Loucy (cell line): ENCODE data around the gene SCYGR3.

Source experiments
- CTCF ChIP-seq: fragments of 200-600 bp; sonication (generic); conservative IDR thresholded peaks from 2 replicates; pipeline ENCODE4 v1.5.1; 2014; ENCODE audit warnings: mild to moderate bottlenecking, antibody characterized with exemption, low read length
- EZH2phosphoT487 ChIP-seq: fragments of 200-600 bp; IDR thresholded peaks from 2 replicates; pipeline ENCODE4 v1.6.1; 2018; ENCODE audit warnings: antibody characterized with exemption, mild to moderate bottlenecking, moderate library complexity, borderline replicate concordance

- TF ChIP-seq CTCF (no peak), EZH2phosphoT487 (no peak)
Measured at GRCh38 chr2:227576110-227576509, 38.5 kb downstream of the SCYGR3 start.
